GM12865 (cell line): ENCODE results near the gene RARS2.
"Not testable (repeated sequence)": the region's sequence is repeated elsewhere in the genome, so short reads cannot be mapped to it uniquely, and the experiment has no call there.

ENCODE experiments used
- DNase-seq: peaks from one replicate; pipeline ENCODE4 v3.0.0; 2010; ENCODE audit warnings: low read depth
- H3K4me3 ChIP-seq: 2 replicates; pipeline ENCODE4 v1.5.1; 2011; ENCODE audit warnings: mild to moderate bottlenecking, low read depth, low read length, control low read depth
- CTCF ChIP-seq: IDR thresholded peaks from 2 replicates; pipeline ENCODE4 v1.5.1; 2011; ENCODE audit warnings: low read length, control low read depth, low read depth, inconsistent platforms; ENCODE audit not compliant: insufficient read depth; ENCODE audit errors: missing control alignments

RARS2 gene

GRCh38 chr6:87522686-87523085 is 67.1 kb downstream of the RARS2 start:
- no peak overlapping the region for H3K4me3 ChIP-seq
- no peak for DNase-seq
- TF ChIP-seq CTCF: no peak

GRCh38 chr6:87518453-87518852 is 71.3 kb downstream of the RARS2 start:
- DNase-seq: no peak
- TF ChIP-seq CTCF: no peak
- H3K4me3 ChIP-seq: no peak overlapping the region

- H3K4me3 ChIP-seq: no peak overlapping the region
- DNase-seq: no peak
- no peak for TF ChIP-seq CTCF
These were observed 75.0 kb downstream of the RARS2 start for GRCh38 chr6:87514831-87515230.

- no peak for TF ChIP-seq CTCF
- no peak for DNase-seq
These were observed 85.3 kb downstream of the RARS2 start for GRCh38 chr6:87504441-87504840.

GRCh38 chr6:87501809-87502572 is 87.8 kb downstream of the RARS2 start:
- TF ChIP-seq CTCF: no peak
- H3K4me3 ChIP-seq: no peak overlapping the region
- no peak for DNase-seq

More at GRCh38 chr6:87504441-87504840, 85.3 kb downstream of the RARS2 start:
- no peak overlapping the region for H3K4me3 ChIP-seq

GRCh38 chr6:87498048-87498447 is 91.7 kb downstream of the RARS2 start:
- DNase-seq: no peak
- no peak overlapping the region for H3K4me3 ChIP-seq
- no peak for TF ChIP-seq CTCF

- H3K4me3 ChIP-seq: no peak overlapping the region
- no peak for DNase-seq
- TF ChIP-seq CTCF: no peak
These were observed 94.9 kb downstream of the RARS2 start for GRCh38 chr6:87494761-87495422.

- not testable (repeated sequence) for H3K4me3 ChIP-seq
These were observed 100.5 kb downstream of the RARS2 start for GRCh38 chr6:87489326-87489725.

More at GRCh38 chr6:87489326-87489725, 100.5 kb downstream of the RARS2 start:
- not testable (repeated sequence) for DNase-seq
